Keratinocyte (primary cell): ENCODE results near the gene METTL9.

Source experiments
- CTCF ChIP-seq, 3 experiments: IDR thresholded peaks in 1 of 3; conservative IDR thresholded peaks in 1 of 3; optimal IDR thresholded peaks in 1 of 3; 2 replicates in 2 of 3; 3 replicates in 1 of 3; pipeline versions ENCODE3 to v1.5.1; 2011; ENCODE audit warnings: low read length in 3 of 3, mild to moderate bottlenecking in 3 of 3, moderate library complexity in 2 of 3, control low read depth in 1 of 3, inconsistent platforms in 1 of 3; ENCODE audit not compliant: insufficient read depth in 2 of 3; ENCODE audit errors: extremely low read depth in 1 of 3
- EZH2 ChIP-seq: IDR thresholded peaks from one replicate; pipeline ENCODE4 v1.6.1; 2012; ENCODE audit warnings: inconsistent platforms, mild to moderate bottlenecking, low read length, moderate library complexity

GRCh38 chr16:21704733-21705132, 105.4 kb downstream of the METTL9 start:
- TF ChIP-seq CTCF (optimal IDR thresholded peaks at IDR 0.05 in 1 of 3, IDR thresholded peaks at IDR 0.05 in 1 of 3, conservative IDR thresholded peaks at IDR 0.05 in 1 of 3; ENCODE audit: extremely low read depth in 1 of 3, insufficient read depth in 2 of 3, low read length in 3 of 3) (no peak), EZH2 (no peak)
